SKM-1 treated with dmso at 0.1 percent for 144 hours (cell line): ENCODE data around the gene SLC1A1.
"Not testable (repeated sequence)": the region's sequence is repeated elsewhere in the genome, so short reads cannot be mapped to it uniquely, and the experiment has no call there.

Experiments used
- DNase-seq: peaks from one replicate; lab custom pipeline; 2025; ENCODE audit not compliant: unreplicated experiment; lab: John Stamatoyannopoulos, UW

Gene SLC1A1

DNA sequence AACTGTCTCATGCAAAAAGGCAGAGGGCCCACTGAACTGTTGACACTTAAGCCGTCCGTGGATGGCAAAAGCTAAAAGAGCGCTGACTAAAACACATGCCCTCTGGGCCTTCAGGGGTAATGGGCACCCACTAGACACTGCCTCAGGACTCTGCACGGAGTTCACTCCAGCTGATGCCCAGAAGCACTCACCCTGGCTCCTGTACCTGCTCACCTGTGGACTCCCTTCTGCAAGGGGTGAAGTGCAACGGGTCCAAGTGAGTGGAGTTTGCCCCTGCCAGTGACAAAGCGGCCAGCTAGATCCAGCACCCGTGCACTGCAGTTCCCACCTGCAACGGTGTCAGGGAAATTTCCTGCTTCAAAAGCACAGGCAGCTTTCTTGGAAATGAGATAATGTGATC is 50.2 kb downstream of the SLC1A1 start:
- DNase-seq, result no peak

- DNase-seq, result no peak
These were observed 51.0 kb downstream of the SLC1A1 start for GRCh38 chr9:4541281-4541680.

DNA sequence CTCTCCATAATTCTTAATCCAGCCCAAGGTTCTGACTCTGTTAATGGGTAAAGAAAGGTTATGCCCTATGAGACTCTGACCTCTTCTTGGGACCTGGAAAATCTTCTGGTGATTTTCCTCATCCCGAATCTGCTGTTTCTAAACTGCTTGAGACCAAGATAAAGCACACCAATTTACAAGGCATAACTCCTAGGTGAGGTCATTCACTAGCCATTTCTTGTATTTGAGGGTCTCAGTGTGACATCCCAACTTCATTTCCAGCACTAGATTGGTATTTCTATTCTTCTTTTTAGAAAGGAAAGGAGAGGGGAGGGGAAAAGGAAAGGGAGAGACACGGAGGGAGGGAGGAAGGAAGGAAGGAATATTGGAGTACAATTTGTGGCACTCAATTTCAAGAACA is 51.6 kb downstream of the SLC1A1 start:
- no peak for DNase-seq

DNA sequence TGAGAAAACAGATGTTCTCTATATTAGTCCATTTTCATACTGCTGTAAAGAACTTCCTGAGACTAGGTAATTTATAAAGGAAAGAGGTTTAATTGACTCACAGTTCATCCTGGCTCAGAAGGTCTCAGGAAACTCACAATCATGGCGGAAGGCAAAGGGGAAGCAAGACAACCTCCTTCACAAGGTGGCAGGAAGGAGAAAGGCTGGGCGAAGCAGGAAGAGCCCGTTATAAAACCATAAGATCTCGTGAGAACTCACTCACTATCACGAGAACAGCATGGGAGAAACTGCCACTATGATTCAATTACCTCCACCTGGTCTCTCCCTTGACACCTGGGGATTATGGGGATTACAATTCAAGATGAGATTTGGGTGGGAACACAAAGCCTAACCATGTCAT is 54.4 kb downstream of the SLC1A1 start:
- DNase-seq, result not testable (repeated sequence)

DNA sequence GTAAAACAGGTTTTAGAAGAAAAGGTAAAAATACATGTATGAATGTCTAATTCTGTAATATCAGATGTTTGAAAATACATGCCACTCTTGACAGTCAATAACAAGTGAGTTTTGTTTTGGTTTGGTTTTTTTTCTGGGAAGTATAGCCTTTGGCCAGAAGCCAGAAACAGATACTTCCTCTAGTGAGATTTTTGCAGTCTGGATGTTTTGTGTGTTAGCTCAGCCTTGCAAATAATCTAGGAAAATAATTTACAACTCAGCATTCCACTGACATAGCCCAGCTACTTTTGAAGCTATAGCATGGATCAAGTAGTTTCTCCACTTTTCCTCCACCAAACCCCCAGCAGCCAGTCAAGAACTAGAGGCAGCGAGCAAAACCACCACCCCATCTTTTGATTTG is 56.7 kb downstream of the SLC1A1 start:
- DNase-seq, result no peak

DNA sequence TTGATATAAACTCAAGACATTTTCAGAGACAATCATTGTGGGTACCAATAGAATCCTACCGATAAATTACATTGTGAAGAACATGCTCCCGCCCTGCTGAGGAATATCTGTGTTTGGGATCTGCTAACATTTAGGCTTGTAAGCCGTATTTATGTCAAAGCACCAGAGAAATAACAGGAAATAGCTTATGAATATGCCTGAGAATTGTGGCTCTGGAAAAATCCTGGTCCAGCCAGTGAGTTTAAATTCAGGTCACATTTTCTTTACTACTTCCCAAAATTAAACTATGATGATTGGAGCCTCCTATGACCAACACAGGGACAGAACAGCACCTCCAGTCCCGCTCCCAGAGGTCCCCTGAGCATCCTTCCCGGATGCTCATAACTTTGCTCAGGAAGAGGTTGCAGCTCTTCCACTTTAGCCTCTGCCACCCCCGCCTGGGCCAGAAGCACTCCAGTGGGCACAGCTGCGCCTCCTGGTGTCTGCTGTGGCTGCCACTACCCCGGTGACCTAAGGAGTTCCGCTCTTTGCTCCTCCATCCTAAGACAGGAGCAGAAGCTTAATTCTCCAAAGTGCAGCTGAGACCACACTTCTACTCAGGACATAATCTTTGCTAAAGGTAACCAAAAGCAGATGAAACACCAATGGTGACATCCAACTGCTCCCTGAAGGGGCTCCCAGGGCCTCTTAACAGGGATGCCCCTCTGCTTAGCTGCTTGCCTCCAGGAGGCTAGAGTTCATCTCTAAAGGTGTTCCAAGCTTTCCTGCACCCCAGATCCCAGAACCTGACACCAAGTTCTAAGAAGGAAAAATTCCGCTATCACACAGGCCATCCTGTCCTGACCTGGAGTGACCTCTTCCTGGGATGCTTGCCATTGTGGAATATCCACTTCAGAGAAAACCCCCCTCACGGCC is 58.8 kb downstream of the SLC1A1 start:
- DNase-seq, result no peak

DNA sequence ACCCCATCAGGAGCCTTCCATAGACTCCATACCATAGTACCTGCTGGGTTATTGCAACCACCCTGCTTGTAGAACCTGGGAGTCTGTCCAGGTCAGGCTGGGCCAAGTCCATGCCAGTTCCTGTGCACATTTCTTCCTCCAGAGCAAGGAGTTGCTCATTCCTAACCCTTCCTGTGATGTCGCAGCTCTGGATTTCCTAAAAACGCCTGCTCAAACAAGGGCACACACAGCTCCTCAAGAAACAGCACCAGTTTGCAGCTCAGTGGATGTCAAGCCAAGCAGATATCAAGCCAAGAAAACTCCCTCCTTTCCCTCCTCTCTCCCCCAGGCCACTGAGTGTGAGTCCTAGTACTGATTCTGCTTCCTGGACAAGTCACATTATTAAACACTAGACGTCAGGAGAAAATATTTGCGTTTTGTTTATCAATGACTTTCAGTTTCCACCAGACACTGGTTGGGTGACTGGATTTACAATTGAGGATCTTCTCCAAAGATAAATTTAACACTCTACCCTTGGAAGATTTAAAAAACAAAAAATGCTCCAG is 59.6 kb downstream of the SLC1A1 start:
- DNase-seq, result no peak

DNA sequence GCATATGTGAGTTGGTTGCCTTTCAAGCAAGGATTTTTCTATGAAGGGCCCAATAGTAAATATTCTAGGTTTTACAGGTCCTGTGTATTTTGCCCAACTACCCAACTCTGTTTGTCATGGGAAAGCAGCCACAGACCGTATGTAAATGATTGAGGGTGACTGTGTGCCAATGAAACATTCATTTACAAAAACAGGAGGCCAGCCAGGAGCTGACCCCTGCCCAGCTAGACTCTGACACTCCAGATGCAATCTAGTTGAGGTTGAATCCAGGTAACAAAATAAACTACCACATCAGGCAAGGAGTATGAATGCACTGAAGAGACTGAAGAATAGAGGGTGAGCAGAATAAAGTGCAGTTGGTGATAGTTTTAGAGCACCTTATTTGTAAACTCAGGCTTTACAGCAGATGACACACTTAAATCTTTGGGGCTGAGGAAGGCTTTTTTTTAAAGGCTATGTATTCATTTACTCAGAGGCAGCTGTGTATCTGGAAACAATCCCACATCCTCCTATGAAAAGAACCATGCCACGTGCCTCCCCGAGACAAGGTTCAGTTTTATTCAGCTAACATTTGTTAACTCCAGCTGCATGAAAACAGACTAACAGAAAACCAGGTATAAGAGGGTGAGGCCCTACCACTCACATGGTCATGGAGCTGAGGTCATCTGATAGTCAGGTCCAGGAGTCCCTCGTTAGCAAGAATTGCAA is 60.7 kb downstream of the SLC1A1 start:
- no peak for DNase-seq

DNA sequence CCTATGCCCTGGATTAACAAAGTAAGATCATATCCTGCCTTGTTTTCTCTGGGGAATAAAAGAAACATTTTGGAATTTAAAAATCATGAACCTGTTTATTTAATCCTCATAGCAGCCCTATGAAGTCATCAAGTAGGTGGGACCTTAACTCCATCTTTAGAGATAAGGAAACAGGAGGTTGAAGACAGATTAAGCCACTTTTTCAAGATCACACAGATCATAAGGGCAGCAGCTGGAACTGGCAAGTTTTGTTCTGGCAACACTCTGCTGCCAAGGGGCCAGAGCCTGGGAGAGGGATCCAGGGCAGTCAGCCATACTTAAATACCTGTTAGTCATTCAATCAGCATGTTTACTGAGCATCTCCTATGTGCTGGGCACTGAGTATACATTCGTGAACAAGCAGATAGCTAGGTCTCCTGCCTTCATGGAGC is 63.7 kb downstream of the SLC1A1 start:
- no peak for DNase-seq

- DNase-seq, result no peak
These were observed 65.0 kb downstream of the SLC1A1 start for GRCh38 chr9:4555236-4555635.

- no peak for DNase-seq
These were observed 68.2 kb downstream of the SLC1A1 start for GRCh38 chr9:4558371-4558998.

GRCh38 chr9:4559261-4560182 is 69.3 kb downstream of the SLC1A1 start:
- no peak for DNase-seq

DNA sequence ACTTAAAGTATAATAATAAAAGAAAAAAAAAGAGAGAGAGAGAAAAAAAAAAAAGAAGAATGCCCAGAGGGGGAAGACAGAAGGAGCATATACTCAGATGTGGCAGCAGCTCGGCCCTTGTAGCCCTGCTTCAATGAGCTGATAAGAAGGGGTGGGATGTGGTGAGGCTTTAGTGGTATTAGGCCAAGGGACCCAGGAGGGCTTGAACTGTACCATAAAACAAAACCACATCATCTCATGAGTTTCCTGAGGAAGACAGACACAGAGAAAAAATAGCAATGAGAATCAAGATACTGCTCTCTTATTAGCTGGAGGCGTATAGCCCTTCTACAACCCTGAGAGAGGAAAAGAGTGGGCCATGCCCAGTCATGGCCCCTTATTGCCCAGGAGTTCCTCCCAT is 72.8 kb downstream of the SLC1A1 start:
- DNase-seq, result no peak

- no peak for DNase-seq
These were observed 76.5 kb downstream of the SLC1A1 start for GRCh38 chr9:4566806-4567205.

DNA sequence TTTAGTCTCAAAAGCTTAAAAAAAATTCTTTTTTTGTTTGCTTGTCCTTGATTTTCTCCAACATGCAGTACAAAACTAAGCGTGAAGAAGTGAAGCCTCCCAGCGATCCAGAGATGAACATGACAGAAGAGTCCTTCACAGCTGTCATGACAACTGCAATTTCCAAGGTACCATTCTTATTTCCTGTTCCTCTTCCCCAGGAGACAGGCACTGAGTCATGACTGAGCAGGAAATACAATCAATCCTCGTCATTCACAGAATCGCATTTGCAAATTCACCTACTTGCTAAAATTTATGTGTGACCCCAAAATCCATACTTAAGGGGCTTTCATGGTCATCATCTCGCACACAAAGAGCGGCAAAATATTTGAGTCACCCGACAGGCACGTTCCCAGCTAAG is 77.3 kb downstream of the SLC1A1 start:
- no peak for DNase-seq

GRCh38 chr9:4569101-4569500 is 78.8 kb downstream of the SLC1A1 start:
- no peak for DNase-seq

- no peak for DNase-seq
These were observed 82.0 kb downstream of the SLC1A1 start for GRCh38 chr9:4572184-4572826.

- DNase-seq, result no peak
These were observed 82.9 kb downstream of the SLC1A1 start for GRCh38 chr9:4573176-4573575.

- no peak for DNase-seq
These were observed 83.5 kb downstream of the SLC1A1 start for GRCh38 chr9:4573634-4574389.
